ENCODE measurements around the gene CORO7.
A peak's percentile ranks its signal among the peaks of the same experiment; 100 is the strongest.

Gene CORO7

DNA sequence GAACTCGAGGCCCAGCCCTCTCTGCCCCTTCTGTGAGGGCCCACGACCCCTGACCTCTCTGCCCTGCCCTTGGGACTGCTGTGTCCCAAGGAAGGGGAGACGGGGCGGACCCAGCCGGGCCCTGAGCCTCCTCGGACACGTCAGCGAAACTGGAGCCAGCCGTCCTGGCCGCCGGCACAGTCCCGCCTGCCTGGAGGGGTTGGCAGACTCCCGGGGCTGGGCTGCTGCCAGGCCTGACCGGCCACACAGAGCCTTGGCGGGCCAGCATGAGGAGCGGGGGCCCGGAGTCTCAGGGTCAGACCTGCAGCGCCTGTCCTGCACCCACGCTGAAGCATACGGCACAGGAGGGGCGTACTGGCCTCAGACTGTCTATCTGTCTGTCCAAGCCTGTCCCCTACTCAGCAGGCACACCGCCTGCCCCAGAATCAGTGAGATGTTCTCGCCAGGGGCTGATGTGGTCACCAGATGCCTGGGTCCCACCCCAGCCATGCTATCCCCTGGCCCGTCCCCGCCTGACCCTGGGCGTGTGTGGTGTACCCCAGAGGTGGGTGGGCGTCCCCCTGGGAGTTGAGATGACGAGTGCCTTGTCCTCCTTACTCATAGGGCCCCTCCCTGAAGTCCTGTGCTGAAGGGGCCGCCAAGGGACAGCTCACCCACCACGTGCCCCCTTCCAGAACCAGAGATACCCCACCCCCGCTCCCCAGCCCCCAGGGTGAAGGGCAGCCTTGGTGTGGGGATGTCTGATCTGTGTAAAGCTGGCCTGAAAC, 40.1 kb downstream of the CORO7 start:
- TF ChIP-seq, protein P1, sequence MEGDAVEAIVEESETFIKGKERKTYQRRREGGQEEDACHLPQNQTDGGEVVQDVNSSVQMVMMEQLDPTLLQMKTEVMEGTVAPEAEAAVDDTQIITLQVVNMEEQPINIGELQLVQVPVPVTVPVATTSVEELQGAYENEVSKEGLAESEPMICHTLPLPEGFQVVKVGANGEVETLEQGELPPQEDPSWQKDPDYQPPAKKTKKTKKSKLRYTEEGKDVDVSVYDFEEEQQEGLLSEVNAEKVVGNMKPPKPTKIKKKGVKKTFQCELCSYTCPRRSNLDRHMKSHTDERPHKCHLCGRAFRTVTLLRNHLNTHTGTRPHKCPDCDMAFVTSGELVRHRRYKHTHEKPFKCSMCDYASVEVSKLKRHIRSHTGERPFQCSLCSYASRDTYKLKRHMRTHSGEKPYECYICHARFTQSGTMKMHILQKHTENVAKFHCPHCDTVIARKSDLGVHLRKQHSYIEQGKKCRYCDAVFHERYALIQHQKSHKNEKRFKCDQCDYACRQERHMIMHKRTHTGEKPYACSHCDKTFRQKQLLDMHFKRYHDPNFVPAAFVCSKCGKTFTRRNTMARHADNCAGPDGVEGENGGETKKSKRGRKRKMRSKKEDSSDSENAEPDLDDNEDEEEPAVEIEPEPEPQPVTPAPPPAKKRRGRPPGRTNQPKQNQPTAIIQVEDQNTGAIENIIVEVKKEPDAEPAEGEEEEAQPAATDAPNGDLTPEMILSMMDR (IDR thresholded peaks at IDR 0.05; ENCODE audit: low read depth, low read length): no peak
- H3K4me3 ChIP-seq (ENCODE audit: low read depth, low read length): no peak overlapping the region
- in situ Hi-C loops (cut with HindIII; ENCODE audit: low sequenced_read_pairs): no loop called here
- peak; percentile 82 for DNase-seq (ENCODE audit: low read depth, low spot score)

DNA sequence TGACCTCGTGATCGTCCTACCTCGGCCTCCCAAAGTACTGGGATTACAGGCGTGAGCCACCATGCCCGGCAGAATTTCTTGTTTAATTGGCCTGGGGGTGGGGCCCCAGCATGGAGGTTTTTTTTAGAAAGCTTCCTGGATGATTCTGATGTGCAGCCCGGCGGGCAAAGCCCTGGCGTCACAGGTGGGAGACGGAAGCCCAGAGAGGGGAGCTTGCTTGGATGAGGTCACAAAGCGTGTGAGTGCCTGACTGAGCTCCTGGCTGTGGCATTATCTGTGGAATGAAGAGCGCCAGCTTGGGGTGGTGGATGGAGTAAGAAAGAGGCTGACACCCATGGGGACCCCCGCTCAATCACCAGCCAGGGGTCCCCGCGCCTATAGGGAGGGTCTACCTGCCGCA, 40.7 kb downstream of the CORO7 start:
- DNase-seq (ENCODE audit: low read depth, low spot score): no peak
- no peak overlapping the region for H3K4me3 ChIP-seq (ENCODE audit: low read depth, low read length)
- TF ChIP-seq, protein P1 (IDR thresholded peaks at IDR 0.05; ENCODE audit: low read depth, low read length): no peak
- in situ Hi-C loops (cut with HindIII; ENCODE audit: low sequenced_read_pairs): no loop called here

DNA sequence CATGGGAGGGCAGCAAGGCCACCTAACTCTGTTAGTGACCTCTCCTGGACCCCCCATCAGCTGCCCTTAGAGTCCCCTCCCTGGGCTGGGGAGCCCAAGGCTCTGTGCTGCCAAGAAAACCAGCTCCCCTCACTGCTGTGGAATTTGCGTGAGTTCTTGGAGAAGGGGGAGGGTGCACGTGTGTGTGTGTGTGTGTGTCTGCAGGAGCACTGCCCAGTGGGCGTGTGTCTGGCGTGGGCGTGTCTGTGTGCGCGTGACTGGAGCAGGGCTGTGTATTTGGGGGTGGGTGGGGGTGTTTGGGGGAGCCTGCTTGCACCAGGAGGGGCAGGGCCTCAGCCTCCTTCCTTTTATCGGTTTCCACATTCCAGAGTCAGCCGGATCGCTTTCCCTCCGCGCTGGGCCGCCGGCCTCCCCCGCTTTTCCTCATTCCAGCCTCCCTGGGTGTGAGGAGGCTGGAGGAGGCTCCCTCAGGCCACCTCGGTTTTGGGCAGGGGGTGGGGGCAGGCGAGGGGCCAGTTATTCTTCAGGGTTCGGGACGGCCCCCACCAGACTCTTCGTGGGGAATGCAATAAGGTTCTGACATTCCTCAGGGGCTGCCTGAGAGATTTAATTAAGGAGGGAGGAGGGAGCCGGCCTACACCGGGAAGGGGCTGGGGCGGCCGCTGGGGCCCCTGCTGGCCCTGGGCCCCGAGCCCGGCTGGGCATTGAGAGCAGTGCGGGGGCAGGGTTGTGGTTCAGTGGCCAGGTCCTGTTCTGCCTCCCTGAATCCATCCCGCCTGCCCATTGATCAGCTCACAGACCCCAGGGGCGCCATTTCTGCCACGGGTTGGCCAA, 42.3 kb downstream of the CORO7 start:
- in situ Hi-C loops (cut with HindIII; ENCODE audit: low sequenced_read_pairs): no loop called here
- peak overlapping the region; percentile 78 for H3K4me3 ChIP-seq (ENCODE audit: low read depth, low read length)
- TF ChIP-seq, protein P1 (IDR thresholded peaks at IDR 0.05; ENCODE audit: low read depth, low read length): no peak
- peak; percentile 85 for DNase-seq (ENCODE audit: low read depth, low spot score)

DNA sequence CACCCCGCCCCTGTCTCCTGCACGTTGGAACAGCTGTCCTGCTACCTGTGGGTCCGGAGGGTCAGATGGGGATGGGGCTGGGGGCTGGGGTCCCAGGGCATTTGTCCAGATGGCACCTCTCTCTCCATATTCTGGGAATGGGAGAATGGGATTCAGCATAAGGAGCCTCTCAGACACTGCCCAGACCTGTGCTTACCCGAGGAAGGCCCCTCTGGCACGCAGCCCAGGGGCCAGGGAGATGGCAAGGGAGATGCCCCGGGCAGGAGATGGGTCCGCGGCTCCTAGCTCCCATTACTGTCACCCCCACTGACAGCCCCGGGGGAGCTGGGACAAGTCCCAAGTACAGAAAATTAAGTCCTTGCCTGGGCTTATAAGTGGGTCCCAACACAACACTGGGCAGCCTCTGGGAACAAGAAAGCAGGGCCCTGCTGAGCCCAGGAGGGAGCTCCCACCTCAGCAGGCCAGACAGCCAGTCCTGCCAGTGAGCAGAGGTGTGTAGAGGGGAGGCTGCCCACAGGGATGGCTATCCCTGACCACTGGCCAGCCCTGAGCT, 43.0 kb downstream of the CORO7 start:
- in situ Hi-C loops (cut with HindIII; ENCODE audit: low sequenced_read_pairs): no loop called here
- TF ChIP-seq, protein P1 (IDR thresholded peaks at IDR 0.05; ENCODE audit: low read depth, low read length): no peak
- no peak for DNase-seq (ENCODE audit: low read depth, low spot score)
- H3K4me3 ChIP-seq (ENCODE audit: low read depth, low read length): peak overlapping the region; percentile 78

DNA sequence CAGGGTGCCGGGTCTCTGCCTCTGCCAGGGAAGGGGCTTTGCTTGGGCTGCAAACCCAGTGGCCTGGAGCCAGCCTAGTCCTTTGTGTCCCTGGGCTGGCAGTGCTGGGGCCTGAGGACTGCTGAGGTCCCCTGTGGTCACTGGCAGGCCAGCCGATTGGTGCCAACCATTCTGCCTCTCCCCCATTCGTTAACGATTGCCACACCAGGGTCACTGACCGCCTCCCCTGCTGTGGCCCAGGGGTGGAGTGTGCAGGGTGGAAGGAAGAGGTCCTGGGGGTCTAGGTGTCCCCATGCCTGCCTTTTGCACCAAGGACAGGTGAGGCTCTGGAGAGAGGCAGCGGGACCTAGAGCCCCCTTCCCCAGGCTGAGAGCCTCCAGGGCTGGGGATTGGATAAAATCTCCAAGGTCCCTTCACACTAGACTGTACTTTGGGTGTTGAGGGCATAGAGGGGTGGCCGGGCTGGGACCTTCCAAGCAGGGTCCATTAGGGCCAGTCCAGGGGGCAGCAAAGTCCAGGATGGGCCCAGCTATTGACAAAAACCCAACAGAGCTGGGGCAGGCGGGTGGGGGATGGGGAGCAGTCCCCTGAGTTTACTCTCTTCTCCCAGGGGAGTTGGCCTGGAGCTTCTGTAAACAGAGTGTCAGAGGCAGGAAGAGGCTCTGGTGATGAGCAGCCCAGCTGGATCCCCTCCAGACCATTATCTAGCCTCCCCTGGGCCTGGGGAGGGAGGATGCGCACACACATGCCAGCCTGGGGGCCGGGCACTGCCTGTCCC, 43.6 kb downstream of the CORO7 start:
- no peak for DNase-seq (ENCODE audit: low read depth, low spot score)
- in situ Hi-C loops (cut with HindIII; ENCODE audit: low sequenced_read_pairs): no loop called here
- H3K4me3 ChIP-seq (ENCODE audit: low read depth, low read length): peak overlapping the region; percentile 78
- TF ChIP-seq, protein P1 (IDR thresholded peaks at IDR 0.05; ENCODE audit: low read depth, low read length): no peak

DNA sequence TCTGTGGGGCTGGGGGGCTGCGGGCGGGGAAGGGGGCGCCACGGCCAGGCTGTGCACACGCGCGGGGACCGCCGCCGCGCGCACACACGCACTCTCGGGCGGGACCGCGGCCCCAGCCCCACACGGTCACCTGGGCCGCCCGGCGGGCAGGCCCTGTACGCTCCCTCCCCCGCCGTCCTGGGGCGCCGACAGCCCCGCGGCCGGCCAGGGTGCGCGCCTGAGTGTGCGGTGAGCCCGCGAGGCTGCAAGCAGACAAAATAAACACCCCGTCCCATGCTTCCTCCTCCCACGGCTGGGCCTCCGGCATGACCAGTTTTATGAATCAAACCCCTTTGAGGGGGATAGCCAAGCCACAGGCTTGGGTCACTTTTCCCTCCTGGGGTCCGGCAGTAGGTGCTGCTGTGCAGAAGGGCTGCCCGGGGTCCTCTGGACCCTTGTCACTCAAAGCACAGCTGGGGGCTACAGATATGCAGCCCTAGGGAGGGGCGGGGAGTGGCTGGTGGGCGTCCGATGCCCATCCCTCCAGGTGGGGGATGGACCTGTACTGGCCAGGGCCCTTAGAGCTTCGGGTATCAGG, 44.3 kb downstream of the CORO7 start:
- DNase-seq (ENCODE audit: low read depth, low spot score): peak; percentile 40
- TF ChIP-seq, protein P1 (IDR thresholded peaks at IDR 0.05; ENCODE audit: low read depth, low read length): no peak
- in situ Hi-C loops (cut with HindIII; ENCODE audit: low sequenced_read_pairs): no loop called here
- H3K4me3 ChIP-seq (ENCODE audit: low read depth, low read length): peak overlapping the region; percentile 78

Data from astrocyte of the spinal cord (primary cell).